Stimulated activated CD8-positive, alpha-beta memory T cell treated with anti-CD3 and anti-CD28 coated beads, Interleukin-12 subunit alpha, Interleukin-12 subunit beta, amount 100 ng/mL, for 4 hours (primary cell): ENCODE data around the gene FGD3.

Source experiments
- DNase-seq: peaks from one replicate; pipeline ENCODE4 v3.0.0-alpha.2; 2020; ENCODE audit warnings: low read depth

Gene FGD3

DNA sequence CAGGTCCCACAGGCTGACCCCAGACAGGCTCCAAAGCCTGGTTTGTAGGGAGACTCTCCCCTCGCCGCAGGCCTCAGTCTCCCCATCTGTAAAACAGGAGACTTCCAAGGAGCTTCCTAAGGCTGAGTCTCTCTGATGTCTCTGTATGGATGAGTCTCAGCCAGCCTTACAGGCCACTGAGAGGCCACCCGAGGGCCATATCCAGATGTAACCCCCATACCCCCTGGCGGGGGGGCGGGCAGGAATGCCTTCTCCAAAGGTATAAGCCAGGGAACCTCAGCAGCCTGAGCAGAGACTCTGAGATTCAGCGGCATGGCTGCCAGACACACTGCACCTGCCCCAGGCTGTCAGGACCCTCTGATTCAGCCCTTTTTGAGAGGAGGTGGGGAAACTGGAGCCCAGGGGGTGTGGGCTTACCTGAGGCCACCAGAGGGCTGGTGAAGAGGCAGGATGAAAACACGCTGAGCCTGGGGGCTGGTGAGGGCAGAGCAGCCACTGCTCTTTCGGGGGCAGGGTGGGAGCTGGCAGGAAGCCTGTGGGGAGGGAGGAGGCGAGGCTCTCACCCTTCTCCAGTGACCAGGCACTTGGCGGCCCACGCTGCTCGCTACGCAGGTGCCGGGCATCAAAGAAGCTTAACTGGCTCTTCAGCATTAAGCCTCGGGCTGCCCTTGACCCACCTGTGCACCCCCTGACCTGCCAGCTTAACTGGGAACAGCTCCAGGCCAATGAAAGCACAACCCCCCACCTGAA, 105.6 kb downstream of the FGD3 start:
- no peak for DNase-seq

DNA sequence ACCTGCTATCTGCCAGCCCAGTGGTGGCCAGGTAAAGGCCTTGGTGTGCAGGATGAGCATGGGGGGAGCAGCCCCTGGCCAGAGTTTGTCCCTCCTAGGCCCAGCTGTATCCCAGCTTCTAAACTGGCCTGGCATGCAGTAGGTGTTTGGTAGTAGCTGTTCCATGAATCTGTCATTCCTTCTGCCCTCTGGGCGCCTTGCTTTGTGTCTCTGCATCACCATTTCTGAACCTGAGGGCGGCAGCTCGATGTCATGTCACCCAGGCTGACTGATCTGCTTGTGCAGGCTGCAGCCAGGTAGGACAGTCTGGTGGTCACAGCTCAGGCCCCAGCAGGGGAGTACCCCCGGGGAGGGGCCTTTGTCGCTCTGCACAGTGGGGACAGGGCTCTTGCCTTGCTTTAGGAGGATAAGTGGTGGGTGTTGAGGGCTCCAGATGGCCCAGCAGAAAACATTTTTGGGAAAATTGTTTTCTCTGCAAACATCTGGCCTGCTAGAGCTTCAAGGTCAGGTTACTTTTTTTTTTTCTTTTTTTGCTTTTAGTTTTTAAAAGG, 106.5 kb downstream of the FGD3 start:
- no peak for DNase-seq

GRCh38 chr9:93054758-93055704, 107.7 kb downstream of the FGD3 start:
- DNase-seq = no peak

GRCh38 chr9:93057042-93057702, 109.8 kb downstream of the FGD3 start:
- DNase-seq = no peak

- no peak for DNase-seq
These were observed 110.5 kb downstream of the FGD3 start for GRCh38 chr9:93057703-93058354.

- peak; percentile 55 for DNase-seq
These were observed 111.2 kb downstream of the FGD3 start, which contains the start of gene SUSD3 for GRCh38 chr9:93058355-93059010. Gene SUSD3 (plus strand): TSS chr9:93058701. CDS start chr9:93058743, 42 bp downstream.

DNA sequence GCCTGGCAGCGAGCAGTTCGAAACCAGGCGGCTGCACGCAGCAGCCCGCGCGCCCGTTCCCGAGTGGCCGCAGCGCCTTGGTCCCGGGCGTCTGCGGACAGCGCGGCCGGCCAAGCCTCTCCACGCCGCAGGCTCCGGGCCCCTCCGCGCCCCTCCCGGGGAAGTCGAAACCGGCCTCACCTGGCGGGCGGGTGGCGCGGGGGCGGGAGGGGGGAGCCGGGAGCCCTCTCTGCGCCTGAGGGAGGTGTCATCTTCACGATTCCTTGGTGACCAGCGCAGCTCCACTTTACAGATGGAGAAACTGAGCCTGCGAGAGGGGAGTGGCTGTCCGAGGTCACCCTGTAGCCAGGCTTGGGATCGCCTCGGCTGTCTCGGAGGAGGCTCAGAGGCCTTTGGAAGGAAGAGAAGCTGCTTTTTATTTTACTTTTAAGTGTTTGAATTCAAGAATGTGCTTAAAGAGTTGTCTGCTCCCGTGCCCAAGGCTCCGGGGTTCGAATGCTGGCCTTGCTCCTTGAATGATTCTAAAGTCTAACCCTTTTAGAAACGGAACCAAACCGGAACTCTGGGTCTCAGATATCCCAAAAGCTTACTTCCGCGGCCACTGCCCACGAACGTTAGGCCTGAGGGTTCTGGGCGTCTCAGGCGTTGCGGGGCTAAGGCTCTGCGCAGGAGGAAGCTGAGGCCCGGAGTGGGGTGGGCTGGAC, 111.8 kb downstream of the FGD3 start:
- no peak for DNase-seq

DNA sequence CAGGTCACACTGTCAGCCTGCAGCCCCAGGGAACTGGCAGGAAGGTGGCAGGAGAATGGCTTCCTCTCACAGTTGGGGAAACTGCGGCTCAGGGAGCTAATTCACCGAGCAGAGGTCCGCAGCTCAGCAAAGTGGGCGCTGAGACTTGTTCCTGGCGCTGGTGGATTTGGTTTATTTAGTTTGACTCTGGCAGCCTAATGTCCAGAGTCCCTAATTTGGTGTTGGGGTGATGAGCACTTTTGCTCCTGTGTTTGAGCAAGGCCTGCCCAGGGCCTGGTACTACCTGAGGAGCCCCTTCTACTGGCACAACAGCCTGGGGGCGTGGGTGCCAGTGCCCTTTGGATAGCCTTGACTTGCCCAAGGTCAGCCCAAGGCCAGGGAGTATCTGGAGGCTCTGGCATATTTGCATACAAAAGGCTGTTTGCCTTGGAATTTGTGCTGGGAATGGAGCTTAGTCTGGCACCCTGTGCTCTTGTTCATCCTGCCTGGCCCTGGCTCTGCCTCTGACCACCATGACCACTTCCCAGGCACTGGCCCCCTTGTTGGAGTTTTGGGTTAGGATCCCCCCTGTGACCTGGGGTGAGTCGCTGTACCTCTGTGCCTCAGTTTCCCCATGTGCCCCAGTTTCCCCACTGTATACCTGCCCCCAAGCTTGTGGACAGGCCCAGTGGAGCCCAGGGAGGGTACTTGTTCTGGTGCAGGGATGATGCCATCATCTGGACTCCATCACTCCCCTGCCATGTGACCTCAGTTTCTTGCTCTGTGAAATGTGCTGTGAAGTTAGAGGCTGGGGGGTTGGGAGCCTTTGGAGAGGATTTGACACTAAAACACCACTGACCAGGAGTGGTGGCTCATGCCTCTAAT, 112.6 kb downstream of the FGD3 start:
- DNase-seq = no peak

GRCh38 chr9:93060746-93061259, 113.5 kb downstream of the FGD3 start:
- no peak for DNase-seq

DNA sequence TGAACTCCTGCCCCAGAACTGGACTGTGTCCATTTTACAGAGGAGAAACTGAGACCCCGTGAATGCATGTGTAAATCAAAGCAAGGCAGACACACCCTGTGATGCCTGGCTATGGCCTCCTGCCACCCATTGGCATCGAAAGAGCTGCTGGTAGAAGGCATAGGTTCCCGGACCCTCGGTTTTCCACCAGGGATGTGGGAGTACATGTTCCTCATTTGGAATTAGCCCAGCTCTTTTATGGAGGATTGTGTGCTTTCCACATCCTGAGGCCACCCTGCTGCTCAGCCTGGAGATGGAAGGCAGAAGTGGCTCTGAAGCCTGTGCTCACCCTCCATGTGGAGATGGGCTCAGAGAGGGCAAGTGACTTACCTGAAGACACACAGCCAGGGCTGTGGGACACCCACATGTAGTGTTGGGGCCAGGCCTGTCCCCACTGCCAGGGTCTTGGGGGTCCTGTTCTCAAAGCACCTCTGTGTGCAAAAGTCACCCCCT, 114.0 kb downstream of the FGD3 start:
- no peak for DNase-seq

GRCh38 chr9:93061791-93062763, 114.8 kb downstream of the FGD3 start:
- no peak for DNase-seq

DNA sequence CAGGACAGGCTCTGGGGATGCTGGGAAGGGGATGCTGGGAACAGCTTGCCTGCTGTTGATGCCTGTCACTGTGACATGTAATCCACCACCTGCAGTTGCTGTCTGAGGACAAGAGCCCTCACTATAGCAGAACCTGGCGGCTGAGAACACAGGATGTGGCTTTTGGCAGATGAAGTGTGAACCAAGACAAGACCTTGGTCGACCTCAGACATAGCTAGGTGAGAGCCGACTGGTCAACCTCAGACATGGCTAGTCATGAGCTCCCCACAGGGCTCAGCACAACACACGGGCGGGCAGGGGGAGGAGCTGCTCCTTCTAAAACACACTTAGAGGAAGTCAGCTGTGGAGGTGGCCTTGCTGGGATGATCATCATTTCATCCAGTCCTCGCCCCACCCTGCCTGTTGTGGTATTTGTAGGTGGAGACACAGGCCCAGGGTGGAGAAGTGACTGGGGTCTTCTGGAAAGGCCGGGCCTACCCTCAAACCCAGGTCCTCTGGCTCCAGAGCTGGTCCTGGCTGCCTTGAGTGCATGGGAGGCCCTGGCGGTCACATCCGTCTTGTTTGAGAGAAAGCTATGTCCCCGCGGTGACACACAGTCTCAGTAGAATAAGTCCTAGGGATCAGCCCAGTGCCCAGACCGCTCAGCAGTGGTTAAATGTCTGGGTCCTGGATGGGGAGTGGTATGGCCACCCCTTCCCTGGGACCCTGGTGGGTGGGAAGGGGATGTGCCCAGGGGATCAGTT, 117.2 kb downstream of the FGD3 start:
- DNase-seq = peak; percentile 67

DNA sequence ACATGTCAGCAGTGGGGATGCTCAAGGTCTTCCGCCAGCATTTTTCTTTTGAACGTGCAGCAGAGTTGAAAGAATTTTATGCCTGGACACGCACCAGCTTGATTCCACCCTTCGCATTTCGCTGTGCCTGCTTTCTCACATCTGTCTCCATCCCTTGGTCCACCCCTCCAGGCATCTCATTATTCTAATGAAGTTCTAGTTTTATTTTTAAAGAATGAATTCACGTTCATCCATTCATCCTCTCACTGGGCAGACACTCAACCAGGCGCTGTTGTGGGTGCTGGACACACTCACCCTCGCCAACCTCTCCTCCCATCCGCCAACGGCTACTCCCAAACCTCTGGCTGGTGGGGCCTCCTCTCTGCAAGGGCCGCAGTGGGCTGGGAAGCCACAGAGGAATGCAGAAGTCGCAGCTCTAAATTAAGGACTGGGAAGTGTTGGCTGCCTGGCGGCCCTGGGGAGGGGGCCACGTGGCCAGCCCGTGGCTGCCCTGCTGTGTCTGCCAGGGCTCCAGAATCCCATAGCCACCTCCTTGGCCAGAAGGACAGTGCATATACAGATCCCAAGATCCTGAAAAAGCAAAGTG, 117.9 kb downstream of the FGD3 start:
- no peak for DNase-seq

- DNase-seq = no peak
These were observed 119.8 kb downstream of the FGD3 start for GRCh38 chr9:93066978-93067603.

GRCh38 chr9:93068956-93069355, 121.6 kb downstream of the FGD3 start:
- no peak for DNase-seq

GRCh38 chr9:93071464-93071863, 124.1 kb downstream of the FGD3 start:
- no peak for DNase-seq
